HUES6 (cell line): ENCODE measurements around the gene GTPBP1.

Source experiments
- H3K27ac ChIP-seq: 2 replicates; pipeline ENCODE4 v1.7.0; 2013; ENCODE audit warnings: low read depth, mild to moderate bottlenecking, low read length, inconsistent platforms
- H3K27me3 ChIP-seq: 2 replicates; pipeline ENCODE4 v1.6.1; 2013; ENCODE audit warnings: low read length; ENCODE audit not compliant: control insufficient read depth, insufficient read depth
- H3K36me3 ChIP-seq: 2 replicates; pipeline ENCODE4 v1.6.1; 2013; ENCODE audit warnings: low read length; ENCODE audit not compliant: control insufficient read depth, insufficient read depth
- H3K4me1 ChIP-seq: 2 replicates; pipeline ENCODE4 v1.6.1; 2013; ENCODE audit warnings: low read length; ENCODE audit not compliant: control insufficient read depth, insufficient read depth
- H3K4me3 ChIP-seq: 2 replicates; pipeline ENCODE4 v1.5.1; 2013; ENCODE audit warnings: low read depth, low read length
- H3K9ac ChIP-seq: one replicate; pipeline ENCODE4 v1.6.1; 2013; ENCODE audit warnings: mild to moderate bottlenecking, low read length
- H3K9me3 ChIP-seq: 2 replicates; pipeline ENCODE4 v1.6.1; 2013; ENCODE audit warnings: low read depth, low read length; ENCODE audit not compliant: control insufficient read depth, insufficient read depth

Gene GTPBP1

GRCh38 chr22:38744981-38745380, 39.2 kb downstream of the GTPBP1 start:
- no peak overlapping the region for H3K9ac ChIP-seq
- H3K27me3 ChIP-seq = no peaks in the 10 kb centered on the region
- H3K27ac ChIP-seq = no peak overlapping the region
- no peaks in the 10 kb centered on the region for H3K9me3 ChIP-seq
- H3K4me3 ChIP-seq = no peak overlapping the region
- H3K36me3 ChIP-seq = peaks cover 55% of the 10 kb centered on the region
- H3K4me1 ChIP-seq = no peaks in the 10 kb centered on the region

GRCh38 chr22:38745676-38746460, 40.1 kb downstream of the GTPBP1 start:
- Histone ChIP-seq H3K27me3 (no peaks in the 10 kb centered on the region), H3K36me3 (peaks cover 55% of the 10 kb centered on the region), H3K4me3 (no peak overlapping the region), H3K9me3 (no peaks in the 10 kb centered on the region), H3K27ac (no peak overlapping the region), H3K9ac (no peak overlapping the region), H3K4me1 (no peaks in the 10 kb centered on the region)

GRCh38 chr22:38748487-38749136, 42.9 kb downstream of the GTPBP1 start:
- Histone ChIP-seq H3K36me3 (peaks cover 42% of the 10 kb centered on the region), H3K27me3 (no peaks in the 10 kb centered on the region), H3K9ac (no peak overlapping the region), H3K27ac (no peak overlapping the region), H3K4me1 (no peaks in the 10 kb centered on the region), H3K9me3 (no peaks in the 10 kb centered on the region), H3K4me3 (no peak overlapping the region)

DNA sequence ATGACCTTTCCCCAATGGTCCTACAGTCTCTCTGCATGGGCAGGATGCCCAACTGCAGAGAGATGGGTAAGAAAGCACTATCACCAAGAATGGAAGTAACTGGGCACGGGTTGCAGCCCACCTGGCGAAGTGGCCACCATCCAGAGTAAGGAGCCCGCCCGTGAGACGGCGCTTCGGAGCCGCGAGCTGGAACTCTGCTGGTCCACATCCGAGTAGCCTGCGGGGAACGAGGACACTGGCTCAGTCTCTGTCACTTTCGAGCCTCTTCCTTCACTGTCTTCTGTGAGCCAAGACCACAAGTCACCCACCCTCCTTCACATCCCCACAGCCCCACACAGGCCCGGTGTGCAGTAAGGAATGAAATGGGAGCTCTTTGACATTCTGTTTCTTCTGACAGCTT, 44.4 kb downstream of the GTPBP1 start:
- Histone ChIP-seq H3K27ac (no peak overlapping the region), H3K9me3 (no peaks in the 10 kb centered on the region), H3K4me1 (peaks cover 11% of the 10 kb centered on the region), H3K9ac (no peak overlapping the region), H3K27me3 (no peaks in the 10 kb centered on the region), H3K36me3 (peaks cover 36% of the 10 kb centered on the region), H3K4me3 (no peak overlapping the region)

DNA sequence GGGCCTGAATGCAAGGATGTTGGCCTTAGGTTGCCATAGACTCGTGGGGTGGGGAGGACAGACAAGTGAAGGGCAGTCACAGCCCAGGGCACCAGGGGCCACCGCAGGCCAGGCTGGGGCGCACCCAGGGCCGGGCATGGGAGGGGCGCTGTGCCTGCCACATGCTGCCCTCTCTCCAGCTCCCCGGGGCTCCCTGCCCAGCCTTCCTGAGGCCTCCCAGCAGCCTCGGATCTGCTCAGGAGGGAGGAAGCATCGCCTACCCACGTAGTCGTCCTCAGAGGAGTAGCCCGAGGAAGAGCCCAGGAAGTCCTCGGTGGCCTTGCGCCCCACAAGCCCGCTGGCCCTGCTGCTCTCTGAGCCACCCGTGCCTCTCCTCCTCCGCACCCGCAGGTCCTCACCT, 44.9 kb downstream of the GTPBP1 start:
- H3K36me3 ChIP-seq = peaks cover 31% of the 10 kb centered on the region
- no peaks in the 10 kb centered on the region for H3K9me3 ChIP-seq
- no peak overlapping the region for H3K27ac ChIP-seq
- no peak overlapping the region for H3K9ac ChIP-seq
- H3K4me3 ChIP-seq = no peak overlapping the region
- H3K4me1 ChIP-seq = peaks cover 11% of the 10 kb centered on the region
- H3K27me3 ChIP-seq = no peaks in the 10 kb centered on the region

DNA sequence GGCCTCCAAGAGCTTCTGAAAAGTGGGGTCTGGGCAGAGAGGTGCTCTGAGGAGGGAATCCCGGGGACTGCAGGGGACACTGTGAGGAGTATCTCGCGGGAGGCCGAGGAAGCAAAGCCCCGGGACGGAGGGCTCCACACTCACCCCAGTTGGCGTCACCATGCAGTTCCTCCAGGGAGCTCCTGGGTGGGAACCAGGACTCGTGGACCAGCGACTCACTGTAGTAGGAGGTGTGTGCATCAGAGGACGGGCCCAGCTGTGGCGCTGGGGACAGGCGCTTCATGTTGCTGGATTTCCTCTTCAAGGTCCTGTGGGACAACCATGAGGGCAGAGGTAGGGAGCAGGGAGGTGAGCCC, 45.3 kb downstream of the GTPBP1 start:
- H3K4me1 ChIP-seq = peaks cover 11% of the 10 kb centered on the region
- no peaks in the 10 kb centered on the region for H3K9me3 ChIP-seq
- H3K4me3 ChIP-seq = no peak overlapping the region
- no peaks in the 10 kb centered on the region for H3K27me3 ChIP-seq
- no peak overlapping the region for H3K9ac ChIP-seq
- H3K36me3 ChIP-seq = peaks cover 28% of the 10 kb centered on the region
- no peak overlapping the region for H3K27ac ChIP-seq

GRCh38 chr22:38751422-38752346, 45.9 kb downstream of the GTPBP1 start:
- Histone ChIP-seq H3K27me3 (no peaks in the 10 kb centered on the region; the same call in 1 of the 2 replicates), H3K36me3 (peaks cover 25% of the 10 kb centered on the region), H3K4me1 (peaks cover 15% of the 10 kb centered on the region), H3K9ac (no peak overlapping the region), H3K9me3 (no peaks in the 10 kb centered on the region), H3K4me3 (no peak overlapping the region), H3K27ac (no peak overlapping the region)

- Histone ChIP-seq H3K27me3 (no peaks in the 10 kb centered on the region; the same call in 1 of the 2 replicates), H3K36me3 (peaks cover 21% of the 10 kb centered on the region; the same call in 1 of the 2 replicates), H3K9ac (peak overlapping the region; percentile 23), H3K4me3 (peak overlapping the region; percentile 86), H3K4me1 (peaks cover 22% of the 10 kb centered on the region), H3K9me3 (no peaks in the 10 kb centered on the region), H3K27ac (no peak overlapping the region)
Measured at GRCh38 chr22:38753948-38754750, 48.4 kb downstream of the GTPBP1 start.

DNA sequence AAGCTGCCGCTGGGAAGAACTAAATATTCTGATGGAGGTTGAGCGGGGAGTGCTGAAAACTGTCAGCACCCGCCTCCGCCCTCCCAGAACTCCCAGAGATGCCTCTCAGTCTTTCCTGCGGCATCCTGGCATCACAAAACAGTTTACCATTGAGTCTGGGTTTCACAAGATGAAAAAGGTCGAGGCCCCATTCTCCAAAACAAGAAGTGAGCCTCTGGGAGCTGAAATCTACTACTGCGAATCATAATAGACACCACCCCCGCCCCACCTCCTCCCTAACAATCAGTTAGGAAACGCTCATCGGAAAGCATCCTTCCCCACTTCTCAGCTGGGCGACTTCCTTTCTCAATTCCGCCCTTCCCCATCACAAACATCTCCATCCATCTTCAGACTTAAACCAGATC, 49.0 kb downstream of the GTPBP1 start:
- Histone ChIP-seq H3K27me3 (no peaks in the 10 kb centered on the region; the same call in 1 of the 2 replicates), H3K36me3 (peaks cover 19% of the 10 kb centered on the region; the same call in 1 of the 2 replicates), H3K4me1 (peaks cover 22% of the 10 kb centered on the region), H3K27ac (no peak overlapping the region), H3K4me3 (peak overlapping the region; percentile 86), H3K9ac (peak overlapping the region; percentile 40), H3K9me3 (no peaks in the 10 kb centered on the region)

DNA sequence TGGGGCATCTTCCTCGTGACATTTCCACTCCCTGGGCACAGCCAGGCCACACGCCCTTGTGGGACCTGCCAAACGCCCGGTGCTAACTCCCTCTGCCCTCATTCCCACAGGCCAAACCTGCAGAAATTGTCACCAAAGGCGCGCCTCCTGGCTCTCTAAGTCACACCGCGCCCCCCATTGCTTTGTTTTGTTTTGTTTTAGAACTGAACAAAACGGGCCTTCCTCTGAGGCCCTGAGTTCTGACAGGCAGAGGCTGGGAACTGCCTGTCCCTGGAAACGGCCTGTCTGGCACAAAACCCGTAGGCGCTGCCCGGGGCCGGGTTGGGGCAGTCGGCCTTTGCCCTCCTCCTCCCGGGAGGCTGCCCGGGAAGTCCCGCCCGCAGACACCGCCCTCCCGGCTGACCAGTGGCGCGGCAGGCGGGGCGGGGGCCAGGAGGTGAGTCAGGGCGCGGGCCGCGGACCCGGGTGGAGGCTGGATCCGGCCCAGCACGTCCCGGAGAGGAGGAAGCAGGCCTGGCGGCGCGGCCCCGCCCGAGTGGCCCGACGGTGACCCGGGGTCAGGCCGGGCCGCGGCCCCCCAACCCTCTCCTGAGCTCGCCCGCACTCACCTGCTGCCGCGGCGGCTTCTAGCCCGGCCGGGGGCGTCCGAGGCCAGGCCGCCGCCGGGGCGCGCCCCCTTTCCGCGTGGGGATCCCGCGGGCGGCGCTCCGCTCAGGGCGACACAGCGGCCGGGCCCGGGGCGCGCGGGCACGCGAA, 49.6 kb downstream of the GTPBP1 start:
- Histone ChIP-seq H3K36me3 (peaks cover 14% of the 10 kb centered on the region; the same call in 1 of the 2 replicates), H3K27me3 (no peaks in the 10 kb centered on the region; the same call in 1 of the 2 replicates), H3K9ac (peak overlapping the region; percentile 40), H3K27ac (no peak overlapping the region), H3K9me3 (no peaks in the 10 kb centered on the region), H3K4me3 (peak overlapping the region; percentile 86), H3K4me1 (peaks cover 23% of the 10 kb centered on the region)
